WTC11 (cell line): ENCODE data around the gene ATP6V1F. TPM values are rescaled to one million over a fixed set of nuclear protein-coding genes. Genes with fewer than 3 reads are reported as not detected.

Source experiments
- ATAC-seq: fragments of 200-7000 bp; cut with Tn5 transposase; 2 replicates; pipeline ENCODE4 v1.10.0; 2021; ENCODE audit warnings: mild to moderate bottlenecking, moderate library complexity
- CTCF ChIA-PET: fragments of 300-600 bp; sonication (Branson Sonifier 250); formaldehyde crosslinking; loops from one replicate; lab custom pipeline; 2021; ENCODE audit warnings: antibody characterized with exemption; lab: Charles Lee
- POLR2A ChIA-PET: fragments of 350-600 bp; sonication (Branson Sonifier 250); formaldehyde crosslinking; loops from one replicate; lab custom pipeline; 2021; ENCODE audit warnings: antibody characterized with exemption; lab: Charles Lee
- DNase-seq: peaks from one replicate; pipeline ENCODE4 v3.0.0; 2021; ENCODE audit warnings: low spot score
- H3K27ac Mint-ChIP-seq: 2 replicates; pipeline ENCODE4 v1.8.0; 2021; ENCODE audit warnings: mixed read lengths
- H3K27me3 Mint-ChIP-seq: 2 replicates; pipeline ENCODE4 v1.8.0; 2021; ENCODE audit warnings: low read depth, mild to moderate bottlenecking, moderate library complexity, mixed read lengths
- H3K36me3 Mint-ChIP-seq: 2 replicates; pipeline ENCODE4 v1.8.0; 2021; ENCODE audit warnings: mixed read lengths
- H3K4me1 Mint-ChIP-seq: 2 replicates; pipeline ENCODE4 v1.8.0; 2022; ENCODE audit warnings: mixed read lengths
- H3K4me3 Mint-ChIP-seq: 2 replicates; pipeline ENCODE4 v1.8.0; 2021; ENCODE audit warnings: mild to moderate bottlenecking, moderate library complexity, mixed read lengths
- H3K9me3 Mint-ChIP-seq: 2 replicates; pipeline ENCODE4 v1.8.0; 2021; ENCODE audit warnings: mixed read lengths
- ATF3 ChIP-seq: sonication (generic); formaldehyde crosslinking; conservative IDR thresholded peaks from 2 replicates; pipeline ENCODE4 v1.8.1; 2022; ENCODE audit warnings: mild to moderate bottlenecking, missing genetic modification reagents
- CBFB ChIP-seq: sonication (generic); formaldehyde crosslinking; IDR thresholded peaks from 2 replicates; pipeline ENCODE4 v1.8.1; 2022; ENCODE audit warnings: mild to moderate bottlenecking, low read depth, missing genetic modification reagents
- CTCF ChIP-seq: fragments of 200-600 bp; IDR thresholded peaks from 2 replicates; pipeline ENCODE4 v1.8.0; 2022; ENCODE audit warnings: antibody characterized with exemption
- E2F4 ChIP-seq: sonication (generic); formaldehyde crosslinking; IDR thresholded peaks from 2 replicates; pipeline ENCODE4 v1.8.1; 2022; ENCODE audit warnings: low read depth, mild to moderate bottlenecking, moderate library complexity, missing genetic modification reagents, borderline replicate concordance
- ETV6 ChIP-seq: sonication (generic); formaldehyde crosslinking; IDR thresholded peaks from 2 replicates; pipeline ENCODE4 v1.8.1; 2022; ENCODE audit warnings: mild to moderate bottlenecking, missing genetic modification reagents
- FOXP4 ChIP-seq: sonication (generic); formaldehyde crosslinking; IDR thresholded peaks from 2 replicates; pipeline ENCODE4 v1.8.0; 2022; ENCODE audit warnings: mild to moderate bottlenecking, missing genetic modification reagents
- HMGA2 ChIP-seq: fragments of 250-450 bp; sonication (Bioruptor Pico); IDR thresholded peaks from 2 replicates; pipeline ENCODE4 v1.4.0; 2021; ENCODE audit warnings: mild to moderate bottlenecking, moderate library complexity
- JUN ChIP-seq: sonication (generic); formaldehyde crosslinking; IDR thresholded peaks from 2 replicates; pipeline ENCODE4 v1.8.0; 2023; ENCODE audit warnings: mild to moderate bottlenecking, missing genetic modification reagents
- MAX ChIP-seq: sonication (generic); formaldehyde crosslinking; IDR thresholded peaks from 2 replicates; pipeline ENCODE4 v1.8.0; 2022; ENCODE audit warnings: mild to moderate bottlenecking, missing genetic modification reagents
- STAT6 ChIP-seq: sonication (generic); formaldehyde crosslinking; conservative IDR thresholded peaks from 2 replicates; pipeline ENCODE4 v1.8.1; 2023; ENCODE audit warnings: mild to moderate bottlenecking, low read depth, missing genetic modification reagents, moderate library complexity
- TEAD4 ChIP-seq: sonication (generic); formaldehyde crosslinking; IDR thresholded peaks from 2 replicates; pipeline ENCODE4 v1.8.0; 2022; ENCODE audit warnings: mild to moderate bottlenecking, missing genetic modification reagents
- ZBTB43 ChIP-seq: sonication (generic); formaldehyde crosslinking; IDR thresholded peaks from 2 replicates; pipeline ENCODE4 v1.8.1; 2023; ENCODE audit warnings: mild to moderate bottlenecking, missing genetic modification reagents
- ZNF317 ChIP-seq: sonication (generic); formaldehyde crosslinking; IDR thresholded peaks from 2 replicates; pipeline ENCODE4 v1.8.1; 2023; ENCODE audit warnings: low read depth, mild to moderate bottlenecking, moderate library complexity, missing genetic modification reagents, borderline replicate concordance
- ZNF425 ChIP-seq: fragments of 250-450 bp; sonication (Bioruptor Pico); conservative IDR thresholded peaks from 2 replicates; pipeline ENCODE4 v1.9.0; 2021; ENCODE audit warnings: mild to moderate bottlenecking
- total RNA-seq: library from RNA; stranded (reverse); gene quantifications from 3 replicates; pipeline ENCODE4 v1.2.3, GENCODE V29; 2021

ATP6V1F gene
- total RNA-seq, 1 experiment from 2014 or later = 117 TPM

GRCh38 chr7:128908750-128909624, 46.3 kb downstream of the ATP6V1F start (continued):
- TF ChIP-seq ATF3 (CRISPR knock-in tag) (no peak), HMGA2 (CRISPR knock-in tag) (no peak), ZNF425 (CRISPR knock-in tag) (no peak)

GRCh38 chr7:128909625-128910568, 47.2 kb downstream of the ATP6V1F start:
- peak; percentile 52 for DNase-seq
- peak; percentile 41 for ATAC-seq
- ChIA-PET CTCF (interaction anchor here (0.5 to 4.7 kb wide), 20 partner anchors 13 to 522 kb away, joined by 3 to 64 read pairs (median 4); partner anchors contain the start of gene HILPDA), POLR2A (interaction anchor here (0.6 to 0.9 kb wide), 2 partner anchors 47 to 102 kb away, joined by 3 to 8 read pairs; partner anchors contain the start of gene ATP6V1F)
- TF ChIP-seq ZBTB43 (CRISPR knock-in tag) (no peak), MAX (CRISPR knock-in tag) (0 out of 2 replicates have a peak, but pooled peaks have one; percentile 56), HMGA2 (CRISPR knock-in tag) (no peak), ETV6 (CRISPR knock-in tag) (0 out of 2 replicates have a peak, but pooled peaks have one; percentile 8), JUN (no peak), CBFB (CRISPR knock-in tag) (no peak), STAT6 (CRISPR knock-in tag) (no peak)
- H3K4me3 Mint-ChIP-seq = peak overlapping the region; percentile 72
- no peaks in the 10 kb centered on the region for H3K36me3 Mint-ChIP-seq
- no peak overlapping the region for H3K27ac Mint-ChIP-seq
- peaks cover 28% of the 10 kb centered on the region for H3K4me1 Mint-ChIP-seq
- peaks cover 64% of the 10 kb centered on the region for H3K27me3 Mint-ChIP-seq
- H3K9me3 Mint-ChIP-seq = no peaks in the 10 kb centered on the region

GRCh38 chr7:128910569-128910945, 47.9 kb downstream of the ATP6V1F start, which contains the start of gene KCP:
Gene KCP, minus strand, starts transcription at chr7:128910709. Its CDS starts 33 bp downstream, at chr7:128910676.
- CTCF ChIA-PET = interaction anchor here (0.5 to 4.7 kb wide), 20 partner anchors 12 to 523 kb away, joined by 3 to 64 read pairs (median 4); partner anchors contain the start of gene HILPDA
- Mint-ChIP-seq H3K9me3 (no peaks in the 10 kb centered on the region), H3K27me3 (peaks cover 68% of the 10 kb centered on the region), H3K4me1 (peaks cover 31% of the 10 kb centered on the region), H3K36me3 (no peaks in the 10 kb centered on the region), H3K27ac (peak within 1 kb of the TSS; percentile 78; the same call in 1 of the 2 replicates), H3K4me3 (peak within 1 kb of the TSS; percentile 72)
- POLR2A ChIA-PET = interaction anchor here (0.6 to 1.1 kb wide), 3 partner anchors 8 to 102 kb away, joined by 3 to 8 read pairs (median 3); partner anchors contain the start of gene ATP6V1F
- ATAC-seq = peak; percentile 5
- peak; percentile 51 for DNase-seq
- TF ChIP-seq E2F4 (CRISPR knock-in tag) = no peak
- TF ChIP-seq FOXP4 (CRISPR knock-in tag) = 0 out of 2 replicates have a peak, but pooled peaks have one; percentile 58
- no peak for TF ChIP-seq CTCF
- TF ChIP-seq ZNF317 (CRISPR knock-in tag) = peak; percentile 54; the same call in 1 of the 2 replicates
- peak; percentile 9; the same call in 1 of the 2 replicates for TF ChIP-seq MAX (CRISPR knock-in tag)
- no peak for TF ChIP-seq TEAD4 (CRISPR knock-in tag)
